A549 treated with GW870086 at 1 μM for 4 hours (cell line): Measurements from ENCODE around the gene NLRP5. TPM values are rescaled to one million over a fixed set of nuclear protein-coding genes. Genes with fewer than 3 reads are reported as not detected.

Source experiments
- total RNA-seq: library from RNA; stranded (reverse); fragments of 200-300 nt; extraction: Qiagen RNA extraction; gene quantifications from 5 replicates; pipeline ENCODE4 v1.2.3, GENCODE V29; 2022; ENCODE audit warnings: low read depth

Gene NLRP5
- 0.03 to 0.09 TPM (median 0.05 TPM) in 4 of 5 replicates, not detected in the other for total RNA-seq

DNA sequence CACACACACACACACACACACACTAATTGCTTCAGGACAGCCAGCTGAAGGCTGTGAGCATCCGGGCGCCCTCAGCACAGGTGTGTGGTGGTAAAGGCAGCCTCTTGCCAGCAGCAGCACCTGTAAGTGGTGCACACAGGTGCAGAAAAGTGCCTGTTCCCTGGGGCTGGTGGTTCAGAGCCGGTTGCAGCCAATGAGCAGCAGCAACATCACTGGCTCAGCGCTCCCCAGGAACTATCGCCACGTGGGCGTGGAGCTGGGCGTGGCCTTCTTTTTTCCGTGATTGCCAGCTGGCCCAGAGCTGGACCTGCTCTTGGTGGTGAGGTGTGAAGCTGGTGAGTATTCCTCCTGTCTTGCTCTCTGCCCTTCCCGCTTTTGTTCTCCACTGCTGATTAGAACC lies at the start of gene NLRP5:
Gene NLRP5 (plus strand): TSS at position 289 of the 400 bp plus-strand sequence.

DNA sequence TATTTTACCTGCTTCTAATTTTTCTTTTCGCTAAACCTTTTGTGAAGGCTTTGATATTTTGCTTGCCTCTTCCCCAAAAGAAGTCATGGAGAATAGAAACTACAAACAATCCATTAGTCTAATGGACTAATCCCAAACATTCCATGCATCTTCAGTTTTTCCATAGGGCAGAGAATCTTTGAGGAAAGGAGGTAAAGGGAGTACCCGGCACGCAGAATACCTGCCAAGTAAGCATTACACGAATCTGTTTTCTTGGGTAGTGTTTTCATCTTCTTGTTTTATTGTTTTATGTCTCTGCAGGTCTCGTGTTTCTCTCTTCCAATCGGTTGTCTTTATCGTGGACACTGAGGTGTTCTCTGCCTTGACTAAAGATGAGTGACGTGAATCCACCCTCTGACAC lies 39.0 kb upstream of the NLRP5 start, which contains the start of gene NLRP8:
Gene NLRP8 (plus strand): TSS at position 301 of the 400 bp plus-strand sequence.

Other genes with a start within 250 kb of the NLRP5 start
- gene NLRP9, start 248.4 kb upstream of the NLRP5 start, total RNA-seq: not detected in 5 replicates
- 0.53 to 1.2 TPM (median 0.97 TPM) in 5 replicates for gene RFPL4A, start 227.7 kb upstream of the NLRP5 start, total RNA-seq
- 0.23 to 0.49 TPM (median 0.38 TPM) in 3 of 5 replicates, not detected in the others for gene RFPL4AL1, start 217.7 kb upstream of the NLRP5 start, total RNA-seq
- gene NLRP11, start 154.8 kb upstream of the NLRP5 start, total RNA-seq: 0.03 to 0.07 TPM in 2 of 5 replicates, not detected in the others
- gene NLRP4, start 150.2 kb upstream of the NLRP5 start, total RNA-seq: not detected in 5 replicates
- gene NLRP13, start 54.4 kb upstream of the NLRP5 start, total RNA-seq: not detected in 5 replicates
- gene NLRP8, start 38.9 kb upstream of the NLRP5 start, total RNA-seq: not detected in 5 replicates
- 28.9 to 51.6 TPM (median 45.0 TPM) in 5 replicates for gene ZNF787, start 134.5 kb downstream of the NLRP5 start, total RNA-seq
- 18.3 to 27.3 TPM (median 27.1 TPM) in 5 replicates for gene ZNF444, start 154.5 kb downstream of the NLRP5 start, total RNA-seq
- not detected in 5 replicates for gene GALP, start 189.2 kb downstream of the NLRP5 start, total RNA-seq
- gene ZSCAN5B, start 211.0 kb downstream of the NLRP5 start, total RNA-seq: not detected in 5 replicates
- not detected in 5 replicates for gene ZSCAN5C, start 215.5 kb downstream of the NLRP5 start, total RNA-seq